Brain microvascular endothelial cell (primary cell): ENCODE measurements around the gene SMOC2.
"Not testable (repeated sequence)": the region's sequence is repeated elsewhere in the genome, so short reads cannot be mapped to it uniquely, and the experiment has no call there.

Experiments
- DNase-seq: peaks from one replicate; pipeline ENCODE4 v3.0.0-alpha.2; 2020
- H3K27ac ChIP-seq: fragments of 250-450 bp; sonication (Bioruptor Pico); 2 replicates; pipeline ENCODE4 v1.5.1; 2020; ENCODE audit warnings: mild to moderate bottlenecking, moderate library complexity
- H3K27me3 ChIP-seq: fragments of 250-450 bp; sonication (Bioruptor Pico); replicated peaks from 2 replicates; pipeline ENCODE4 v1.5.1; 2020; ENCODE audit warnings: mild to moderate bottlenecking
- H3K36me3 ChIP-seq: fragments of 250-450 bp; sonication (Bioruptor Pico); replicated peaks from 2 replicates; pipeline ENCODE4 v1.5.1; 2020; ENCODE audit warnings: mild to moderate bottlenecking
- H3K4me3 ChIP-seq: 2 replicates; pipeline ENCODE4 v1.5.1; 2011; ENCODE audit warnings: low read depth, mild to moderate bottlenecking, control low read depth, low read length, moderate library complexity
- CTCF ChIP-seq: IDR thresholded peaks from 2 replicates; pipeline ENCODE4 v1.5.1; 2011; ENCODE audit warnings: low read depth, mild to moderate bottlenecking, moderate library complexity, low read length, control low read depth, inconsistent platforms; ENCODE audit errors: missing control alignments
- in situ Hi-C: cut with HindIII; loops from 2 replicates; pipeline ENCODE4 v1.10.0; 2017; ENCODE audit warnings: low sequenced_read_pairs, low pct_ligation_motif_present

SMOC2 gene

GRCh38 chr6:168674595-168674994 is 233.6 kb downstream of the SMOC2 start:
- Histone ChIP-seq H3K4me3 (no peak overlapping the region), H3K27me3 (no peaks in the 10 kb centered on the region), H3K27ac (no peak overlapping the region), H3K36me3 (no peaks in the 10 kb centered on the region)
- in situ Hi-C loops, result no loop called here
- DNase-seq, result no peak
- no peak for TF ChIP-seq CTCF

- no peak overlapping the region for H3K4me3 ChIP-seq
- TF ChIP-seq CTCF, result no peak
- H3K27ac ChIP-seq, result no peak overlapping the region
- no peak for DNase-seq
- H3K27me3 ChIP-seq, result no peaks in the 10 kb centered on the region
- no peaks in the 10 kb centered on the region for H3K36me3 ChIP-seq
- in situ Hi-C loops, result no loop called here
These were observed 234.4 kb downstream of the SMOC2 start for GRCh38 chr6:168675375-168675774.

GRCh38 chr6:168675933-168676551 is 235.1 kb downstream of the SMOC2 start:
- no peak overlapping the region for H3K27ac ChIP-seq
- no peaks in the 10 kb centered on the region for H3K27me3 ChIP-seq
- no peaks in the 10 kb centered on the region for H3K36me3 ChIP-seq
- TF ChIP-seq CTCF, result no peak
- in situ Hi-C loops, result no loop called here
- no peak overlapping the region for H3K4me3 ChIP-seq
- DNase-seq, result no peak

- no peak for TF ChIP-seq CTCF
- no peaks in the 10 kb centered on the region for H3K36me3 ChIP-seq
- in situ Hi-C loops, result no loop called here
- no peak overlapping the region for H3K4me3 ChIP-seq
- H3K27me3 ChIP-seq, result no peaks in the 10 kb centered on the region
- DNase-seq, result no peak
- no peak overlapping the region for H3K27ac ChIP-seq
These were observed 235.8 kb downstream of the SMOC2 start for GRCh38 chr6:168676552-168677322.

DNA sequence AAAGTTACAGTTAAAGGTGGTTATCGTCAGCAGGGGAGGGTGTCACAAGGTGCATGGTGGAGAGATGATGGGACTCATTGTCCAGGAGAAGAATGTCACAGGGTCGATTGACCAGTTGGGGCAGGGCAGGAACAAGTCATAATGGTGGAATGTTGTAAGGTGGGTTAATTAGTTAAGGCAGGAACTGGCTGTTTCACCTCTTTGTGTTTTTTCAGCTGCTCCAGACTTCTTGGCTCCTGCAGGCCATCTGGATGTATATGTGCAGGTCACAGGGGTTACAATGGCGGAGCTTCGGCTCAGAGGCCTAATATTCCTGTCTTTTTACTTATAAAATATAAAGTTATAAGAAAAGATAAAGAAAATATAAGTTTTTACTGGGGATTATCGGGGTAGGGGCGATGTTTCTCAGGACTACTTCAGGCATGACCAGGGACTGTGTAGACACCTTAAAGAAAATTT is 236.4 kb downstream of the SMOC2 start:
- H3K4me3 ChIP-seq, H3K27ac ChIP-seq, H3K36me3 ChIP-seq, H3K27me3 ChIP-seq, DNase-seq, in situ Hi-C loops: not testable (repeated sequence)

DNA sequence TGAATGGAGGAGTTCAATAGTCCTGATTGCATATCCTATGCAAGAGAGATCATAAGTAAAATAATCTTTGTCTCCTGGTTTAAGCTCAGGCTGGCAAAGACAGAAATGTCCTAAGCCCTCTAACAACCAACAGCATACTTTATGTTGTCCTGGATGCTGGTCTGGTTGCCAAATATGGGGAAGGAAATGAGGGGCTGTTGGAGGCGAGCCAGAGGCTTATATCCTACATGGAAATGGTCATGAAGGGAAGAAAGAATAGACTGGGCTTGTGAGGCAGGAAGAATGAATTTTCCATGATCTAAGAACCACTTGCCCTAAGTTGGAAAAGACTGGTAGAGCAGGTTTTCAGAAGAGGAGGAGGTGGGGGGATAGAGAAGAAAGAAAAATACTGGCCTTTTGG is 237.1 kb downstream of the SMOC2 start:
- Histone ChIP-seq H3K27ac (no peak overlapping the region), H3K27me3 (no peaks in the 10 kb centered on the region), H3K4me3 (no peak overlapping the region), H3K36me3 (no peaks in the 10 kb centered on the region)
- no peak for TF ChIP-seq CTCF
- DNase-seq, result no peak
- in situ Hi-C loops, result no loop called here
